Activated T-cell treated with anti-CD3 and anti-CD28 coated beads for 1 hour (primary cell): ENCODE data around the gene PEMT.

Source experiments
- DNase-seq: peaks from one replicate; pipeline ENCODE4 v3.0.0-alpha.2; 2020; ENCODE audit warnings: low read depth

The PEMT gene

DNA sequence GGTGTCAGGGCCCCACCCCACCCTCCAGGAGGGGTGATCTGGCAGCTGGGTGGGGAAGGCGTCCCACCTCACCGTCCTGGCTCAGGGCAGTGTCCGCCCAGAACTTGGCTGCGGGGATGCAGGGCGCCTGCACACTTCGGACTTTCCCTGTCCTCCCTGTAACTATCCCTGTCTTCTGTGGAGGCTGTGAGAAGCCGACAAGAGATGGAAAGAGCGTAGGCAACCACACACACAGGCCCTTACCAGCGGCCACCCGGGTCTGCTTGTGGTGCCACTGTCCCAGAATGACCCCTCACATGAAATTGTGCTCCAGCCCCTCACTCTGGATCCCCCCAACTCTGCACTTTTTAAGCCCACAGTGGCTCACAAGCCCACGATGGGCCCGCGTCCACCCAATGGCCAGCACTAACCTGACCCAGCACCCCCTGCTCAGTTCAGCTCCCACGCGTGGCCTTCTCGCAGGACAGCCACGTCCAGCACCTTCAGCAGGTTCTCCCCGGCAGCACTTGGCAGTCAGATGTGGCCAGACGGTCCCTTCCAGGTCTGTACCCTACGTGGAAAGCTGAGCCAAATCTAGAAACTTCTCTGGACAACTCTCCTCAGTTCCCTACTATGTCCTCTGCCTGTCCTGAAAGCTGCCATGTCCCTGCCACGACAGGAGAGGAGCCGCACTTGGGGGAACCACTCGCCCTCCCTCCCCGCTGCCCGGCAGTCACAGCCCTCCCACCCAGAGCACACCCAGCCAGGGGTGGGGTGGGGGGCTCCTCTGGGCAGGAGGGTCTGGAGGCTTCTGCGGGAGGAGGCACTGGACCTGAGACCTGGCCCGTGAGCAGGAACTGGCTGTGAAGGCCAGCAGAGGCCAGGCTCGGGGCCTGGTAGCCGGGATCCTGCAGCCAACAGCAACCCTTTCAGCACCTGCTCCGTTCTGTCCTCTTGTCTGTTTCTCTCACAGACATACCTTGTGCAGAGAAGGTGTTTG lies 38.0 kb downstream of the PEMT start:
- DNase-seq, result no peak

DNA sequence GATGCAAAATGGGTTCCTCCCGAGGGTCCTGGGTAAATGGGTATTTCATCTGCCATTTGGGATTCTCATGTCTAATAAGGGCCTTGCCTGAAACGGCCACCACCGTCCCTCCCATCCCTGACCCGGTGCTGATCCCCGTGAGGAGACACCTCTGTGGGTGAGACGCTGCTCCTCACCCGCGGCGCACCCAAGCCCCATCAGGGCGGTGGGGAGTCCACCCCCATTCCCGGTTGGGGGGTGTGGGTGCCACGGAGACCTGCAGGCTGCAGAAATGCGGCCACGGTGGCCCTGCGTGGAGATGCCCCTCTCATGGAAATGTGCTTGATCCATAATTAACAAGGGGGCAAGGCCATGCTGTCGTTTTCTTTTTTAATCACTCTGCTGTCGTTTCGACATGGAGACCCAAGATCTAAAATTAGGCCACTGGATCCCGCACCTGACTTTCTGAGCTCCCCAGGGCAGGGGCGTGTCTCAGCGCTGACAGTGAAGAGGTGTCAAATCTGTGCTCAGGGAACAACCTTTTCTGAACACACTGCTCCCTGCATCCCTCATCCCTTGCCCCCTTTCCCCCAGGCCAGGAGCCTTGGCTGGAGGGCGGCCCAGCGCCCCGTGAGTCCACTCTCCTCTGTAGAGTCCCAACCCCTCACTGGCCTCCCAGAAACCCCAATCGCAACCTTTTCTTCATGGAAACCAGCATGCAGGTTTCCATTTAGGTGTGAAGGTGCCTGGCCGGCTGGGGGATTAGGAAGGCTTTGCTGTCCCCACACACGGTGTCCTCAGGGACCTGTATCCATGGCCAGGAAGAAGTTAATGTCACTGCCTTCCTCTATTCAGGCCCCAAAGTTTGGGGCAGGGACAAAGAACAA lies 38.9 kb downstream of the PEMT start:
- DNase-seq, result no peak

DNA sequence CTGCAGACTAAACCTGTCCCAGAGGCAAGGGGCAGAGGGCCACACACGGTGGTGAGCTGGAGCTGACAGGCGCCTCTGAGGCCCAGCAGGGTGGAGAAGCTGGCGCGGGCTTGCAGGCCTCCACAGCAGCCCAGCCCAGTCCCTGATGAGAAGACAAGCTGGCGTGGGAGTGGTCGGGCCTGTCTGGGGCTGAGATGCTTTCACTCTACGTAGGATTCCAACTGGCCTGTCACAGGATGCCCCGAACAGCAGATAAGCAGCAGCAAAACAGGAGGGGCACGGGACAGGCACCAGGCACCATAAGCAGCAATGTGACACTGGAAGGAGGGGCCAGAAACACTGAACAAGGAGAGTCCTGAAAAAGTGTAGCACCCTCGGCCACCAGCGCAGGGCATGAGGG lies 40.1 kb downstream of the PEMT start:
- DNase-seq, result no peak

DNA sequence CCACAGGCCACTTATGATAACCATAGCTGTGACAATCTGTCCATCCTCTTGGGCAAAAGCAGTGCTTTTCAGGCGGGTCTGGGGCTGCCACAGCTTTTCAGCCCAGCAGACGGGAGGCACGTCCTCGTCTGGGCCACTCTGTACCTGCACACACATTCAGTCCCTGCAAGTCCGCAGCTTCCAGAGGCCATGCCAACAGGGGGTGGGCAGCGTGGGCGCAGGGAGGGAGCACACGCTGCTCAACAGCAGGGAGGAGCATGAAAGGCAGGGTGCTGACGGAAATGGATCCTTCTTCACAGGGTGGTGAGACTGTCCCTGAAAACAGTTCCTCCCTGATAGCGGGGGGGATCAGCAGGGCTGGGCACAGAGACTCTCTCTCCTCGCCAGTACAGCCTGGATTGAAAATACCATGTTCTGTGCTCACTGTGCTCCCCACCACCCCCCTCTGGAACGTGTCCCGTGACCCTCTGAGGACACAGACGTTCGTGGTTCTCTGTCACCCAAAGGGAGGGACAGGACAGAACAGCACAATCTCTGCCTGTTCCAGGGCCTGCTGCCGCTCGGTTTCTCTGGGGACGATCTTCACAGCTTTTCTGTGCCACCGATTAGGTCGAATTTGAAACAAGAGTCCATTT lies 41.7 kb downstream of the PEMT start:
- no peak for DNase-seq

DNA sequence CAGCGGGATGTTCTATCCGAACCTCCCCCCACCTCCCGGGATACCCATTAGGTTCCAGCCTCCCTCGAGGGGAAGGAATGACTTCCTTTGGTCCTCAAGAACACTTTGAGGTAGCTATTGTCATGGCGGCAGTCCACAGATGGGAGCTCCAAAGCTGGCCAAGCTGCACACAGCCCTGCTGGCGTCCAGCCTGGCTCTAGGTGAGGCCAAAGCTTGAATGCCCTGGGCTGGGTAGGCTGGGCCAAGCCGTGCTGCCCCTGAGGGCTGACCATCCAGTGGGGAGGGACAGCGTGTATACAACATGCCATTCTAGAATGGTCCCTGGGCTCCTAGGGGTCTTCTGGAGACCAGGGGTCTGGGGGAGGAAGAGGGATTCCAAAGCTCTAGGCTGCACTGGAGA lies 43.5 kb downstream of the PEMT start:
- DNase-seq, result no peak

DNA sequence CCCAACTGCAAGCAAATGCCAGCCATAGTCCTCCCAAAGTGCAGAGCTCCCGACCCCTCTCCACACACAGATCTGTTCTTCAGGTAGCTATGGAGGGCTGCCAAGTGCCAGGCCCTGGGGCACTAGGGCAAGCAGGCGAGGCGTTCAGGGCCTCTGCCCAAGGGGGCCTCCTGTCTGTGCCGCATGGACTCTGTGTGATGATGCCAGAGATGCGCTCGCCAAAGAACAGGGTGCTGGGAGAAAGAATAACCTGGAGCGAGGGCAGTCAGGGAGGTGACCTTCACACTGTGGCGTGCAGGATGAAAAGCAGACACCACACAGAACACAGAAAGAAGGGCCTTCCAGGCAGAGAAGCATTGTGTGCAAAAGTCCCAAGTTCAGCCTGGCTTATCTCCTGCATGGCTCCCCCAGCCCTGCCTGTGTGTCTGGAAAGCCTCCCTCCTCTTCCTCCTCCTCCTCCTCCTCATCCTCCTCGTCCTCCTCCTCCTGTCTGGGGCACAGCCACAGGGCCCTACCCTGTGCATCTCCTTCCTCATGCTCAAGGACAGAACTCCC lies 44.2 kb downstream of the PEMT start:
- no peak for DNase-seq

DNA sequence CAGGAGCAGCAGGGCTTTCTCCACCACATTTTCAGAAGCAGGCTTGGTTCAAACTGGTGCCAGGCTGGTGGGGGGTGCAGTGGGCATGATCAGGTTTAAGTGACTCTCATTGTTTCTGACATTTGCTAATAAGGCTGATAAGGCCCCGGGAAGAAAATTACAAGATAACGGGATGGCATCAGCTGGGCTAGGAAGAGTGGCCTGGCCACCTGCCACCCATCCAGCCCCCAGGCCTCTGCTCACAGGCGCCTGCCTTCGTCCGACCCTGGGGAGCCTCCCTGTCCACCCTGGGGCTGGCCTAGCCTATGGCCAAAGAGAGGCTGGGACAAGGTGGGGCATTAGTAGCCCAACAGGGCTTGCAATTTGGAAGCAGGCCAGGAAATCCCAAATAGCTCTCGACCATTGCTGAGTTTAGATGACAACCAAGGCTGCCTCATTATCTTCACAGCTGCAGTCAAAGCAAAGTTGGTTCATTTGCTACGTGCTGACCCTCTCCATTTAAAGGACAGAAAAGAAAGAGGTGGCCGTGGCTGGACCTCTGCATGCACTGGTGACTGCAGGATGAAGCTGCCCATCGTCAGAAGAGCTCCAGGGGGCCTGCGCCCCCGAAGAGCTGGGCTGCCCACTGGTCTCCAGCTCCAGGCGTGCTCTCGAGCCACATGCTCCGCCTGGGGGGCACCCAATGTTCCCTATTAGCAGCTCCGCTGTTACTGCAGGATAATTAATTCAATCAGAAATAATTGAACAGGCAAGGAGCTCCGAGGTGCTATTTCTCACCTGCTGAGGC lies 44.9 kb downstream of the PEMT start:
- no peak for DNase-seq

DNA sequence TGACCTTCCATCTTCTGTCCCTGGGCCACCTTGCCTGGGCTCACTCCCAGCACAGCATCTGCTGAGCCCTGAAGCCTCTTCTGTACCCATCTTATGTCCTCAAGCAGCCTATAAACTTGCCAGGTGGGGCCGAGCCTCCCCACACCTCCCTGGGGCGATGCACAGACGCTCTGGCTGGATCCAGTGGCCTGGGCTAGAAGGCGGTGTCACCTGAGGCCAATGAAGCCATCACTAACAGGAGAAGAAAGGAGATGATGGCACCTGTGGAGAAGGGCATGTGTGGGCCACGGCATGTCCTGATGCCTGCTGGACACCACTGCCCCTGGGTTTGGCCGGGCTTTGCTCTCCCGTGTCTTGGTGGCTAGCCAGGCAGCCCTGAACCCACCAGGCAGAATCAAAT lies 45.5 kb downstream of the PEMT start:
- DNase-seq, result no peak

DNA sequence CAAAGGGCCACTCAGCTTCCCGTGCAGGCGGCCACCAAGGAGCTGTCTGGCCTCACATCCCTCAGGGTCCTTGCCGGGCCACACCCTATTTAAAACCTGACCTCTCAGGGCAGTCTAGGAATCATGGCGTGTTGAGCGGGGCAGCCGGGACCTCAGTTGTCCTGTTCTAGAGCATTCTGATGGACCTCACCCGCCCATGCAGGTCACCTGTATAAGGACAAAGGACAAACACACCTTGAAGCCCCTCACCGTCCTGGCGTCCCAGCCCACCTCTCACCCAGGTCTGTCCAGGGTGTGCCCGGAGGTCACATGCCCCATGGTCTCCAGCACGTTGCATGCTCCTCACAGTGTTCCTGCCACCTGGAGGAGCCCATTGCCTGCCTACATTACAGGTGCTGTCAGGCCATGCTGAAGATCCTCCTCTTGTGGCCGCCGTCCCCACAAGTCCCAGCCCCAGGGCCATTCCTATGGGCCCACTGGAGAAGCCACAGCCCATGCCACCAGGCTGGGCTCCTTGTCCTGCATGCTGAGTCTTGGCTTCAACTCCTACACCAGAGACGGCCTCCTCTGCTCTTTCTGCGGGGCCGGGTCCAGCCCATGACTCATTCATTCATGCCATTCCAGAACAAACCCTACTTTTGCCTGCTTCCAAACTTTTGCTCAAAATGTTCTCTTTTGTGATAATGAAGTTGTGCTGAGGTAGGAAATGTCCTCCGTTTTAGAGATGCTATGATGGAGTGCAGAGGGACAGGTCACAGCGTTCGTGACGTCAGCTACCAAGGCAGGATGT lies 46.3 kb downstream of the PEMT start:
- no peak for DNase-seq

DNA sequence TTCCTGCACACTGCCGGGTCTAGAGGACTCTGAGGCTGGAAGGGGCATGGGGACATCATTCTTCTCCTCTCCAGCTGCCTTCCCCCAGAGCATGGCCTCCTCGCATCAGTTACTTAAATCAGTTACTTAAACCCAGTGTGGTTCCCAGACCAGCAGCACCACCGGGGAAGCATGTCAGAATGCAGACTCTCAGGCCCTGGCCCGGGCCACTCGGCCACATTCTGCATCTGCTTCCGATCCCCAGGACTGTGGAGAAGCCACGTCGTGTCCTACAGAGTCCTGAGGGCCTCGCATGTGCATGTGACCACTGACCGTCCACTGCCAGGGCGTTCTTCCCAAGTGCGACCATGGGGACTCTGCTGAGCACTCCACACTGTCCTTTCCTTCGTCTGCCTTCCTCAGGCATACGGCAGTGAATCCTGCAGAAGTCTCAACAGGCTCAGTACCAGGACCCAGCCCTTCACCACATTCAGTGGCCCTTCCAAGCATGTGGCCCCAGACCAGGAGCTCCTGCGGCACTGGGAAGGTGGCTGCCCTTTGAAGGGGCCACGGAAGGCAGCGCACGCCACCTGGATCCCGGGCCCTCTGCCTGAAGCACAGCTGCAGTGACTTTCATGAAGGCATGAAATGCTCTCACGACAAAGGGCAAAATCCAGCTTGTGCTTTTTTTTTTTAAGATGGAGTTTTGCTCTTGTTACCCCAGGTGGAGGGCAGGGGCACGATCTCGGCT lies 48.4 kb downstream of the PEMT start:
- DNase-seq, result no peak

DNA sequence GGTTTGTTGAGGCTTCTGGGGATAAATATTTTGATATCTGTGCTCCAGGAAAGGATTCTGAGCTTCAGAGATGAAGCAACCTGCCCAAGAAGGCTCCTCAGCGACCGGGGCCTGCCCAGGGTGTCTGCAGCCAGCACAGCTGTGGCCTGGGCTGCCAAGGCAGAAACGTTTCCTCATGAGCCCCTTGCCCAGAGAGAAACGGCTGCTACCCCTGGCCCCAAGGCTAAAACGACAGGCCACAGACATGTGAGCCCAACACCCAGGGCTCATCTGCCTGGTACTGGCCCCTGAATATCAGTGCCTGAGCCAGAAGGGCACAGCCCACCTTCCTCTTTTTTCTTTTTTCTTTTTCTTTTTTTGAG lies 49.9 kb downstream of the PEMT start:
- DNase-seq, result no peak

DNA sequence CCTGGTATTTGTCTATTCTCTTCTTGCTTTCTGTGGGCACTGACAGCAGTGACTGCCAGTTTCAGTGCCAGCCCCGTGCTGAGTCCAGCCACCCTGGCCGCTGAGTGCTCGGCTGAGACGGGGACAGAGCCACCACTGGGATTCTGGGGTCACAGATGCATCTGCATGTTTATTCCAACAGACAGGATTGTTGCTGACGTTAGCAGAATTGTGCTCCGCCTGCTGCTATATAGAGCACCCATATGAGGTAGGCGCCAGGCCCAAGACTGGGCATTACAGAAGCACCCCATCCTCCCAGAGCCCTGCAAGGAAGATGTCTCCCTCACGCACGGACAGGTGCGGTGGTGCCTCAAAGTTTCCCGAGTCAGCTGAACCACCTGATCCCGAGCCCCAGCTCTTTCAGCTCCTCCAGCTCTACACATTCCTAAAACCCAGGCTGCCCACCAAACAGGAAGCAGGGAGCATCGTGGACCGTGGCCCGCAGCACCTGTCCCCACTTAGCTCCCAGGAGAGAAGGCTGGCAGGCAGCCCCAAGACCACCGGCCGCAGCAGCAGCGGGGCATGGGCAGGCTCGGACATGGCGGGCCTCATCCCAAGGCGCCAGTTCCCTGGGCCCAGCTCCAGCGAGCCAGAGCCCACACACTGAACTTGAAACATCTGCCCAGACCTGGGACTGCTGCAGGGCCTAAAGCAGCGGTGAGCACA lies 50.4 kb downstream of the PEMT start:
- no peak for DNase-seq

DNA sequence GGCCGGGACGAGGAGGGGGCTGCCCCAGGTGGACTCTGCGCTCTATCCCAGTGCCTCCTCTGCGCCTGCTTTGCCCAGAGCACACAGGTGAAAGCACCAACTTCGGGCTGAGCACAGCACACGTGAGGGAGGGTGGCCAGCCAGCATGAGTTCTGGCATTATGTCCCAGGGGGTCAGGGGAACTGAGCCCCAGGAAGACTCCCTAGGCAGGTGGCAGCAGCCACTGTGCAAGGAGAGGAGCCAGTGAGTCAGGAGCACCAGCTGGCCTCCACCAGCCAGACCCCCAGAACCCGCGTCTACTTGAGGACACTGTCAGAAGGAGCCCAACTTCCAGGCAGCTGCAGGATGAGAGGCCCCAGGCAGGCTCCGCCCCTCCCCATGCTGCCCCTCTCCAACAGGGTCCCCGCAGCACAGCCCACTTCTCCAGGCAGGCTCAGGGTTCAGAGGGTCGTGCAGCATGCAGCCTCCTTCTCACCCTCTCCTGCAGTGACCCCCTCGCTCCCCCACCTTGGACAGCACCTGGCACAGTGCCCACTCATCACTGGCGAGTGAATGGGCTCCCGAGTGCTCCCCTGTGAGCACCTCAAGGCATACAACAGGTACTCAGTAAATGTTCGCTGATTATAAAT lies 51.1 kb downstream of the PEMT start:
- no peak for DNase-seq

DNA sequence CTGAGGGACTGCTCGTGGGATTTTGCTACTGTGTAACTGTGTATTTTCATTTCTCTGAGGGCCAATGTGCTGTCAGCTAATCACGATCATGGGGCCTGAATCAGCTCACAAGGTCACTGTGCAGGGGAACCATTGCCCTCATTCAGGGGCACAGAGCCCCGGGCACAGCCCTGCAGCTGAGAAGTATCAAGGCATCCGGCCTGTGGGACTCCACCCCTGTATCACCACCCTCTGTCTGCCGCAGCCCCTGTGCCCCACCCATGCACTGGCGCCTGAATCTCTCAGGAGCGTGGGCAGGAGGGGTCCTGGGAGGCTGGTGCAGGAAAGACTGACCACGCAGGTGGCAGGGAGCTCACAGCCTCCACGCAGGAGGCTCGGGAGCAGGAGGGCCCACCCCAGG lies 51.9 kb downstream of the PEMT start:
- no peak for DNase-seq

DNA sequence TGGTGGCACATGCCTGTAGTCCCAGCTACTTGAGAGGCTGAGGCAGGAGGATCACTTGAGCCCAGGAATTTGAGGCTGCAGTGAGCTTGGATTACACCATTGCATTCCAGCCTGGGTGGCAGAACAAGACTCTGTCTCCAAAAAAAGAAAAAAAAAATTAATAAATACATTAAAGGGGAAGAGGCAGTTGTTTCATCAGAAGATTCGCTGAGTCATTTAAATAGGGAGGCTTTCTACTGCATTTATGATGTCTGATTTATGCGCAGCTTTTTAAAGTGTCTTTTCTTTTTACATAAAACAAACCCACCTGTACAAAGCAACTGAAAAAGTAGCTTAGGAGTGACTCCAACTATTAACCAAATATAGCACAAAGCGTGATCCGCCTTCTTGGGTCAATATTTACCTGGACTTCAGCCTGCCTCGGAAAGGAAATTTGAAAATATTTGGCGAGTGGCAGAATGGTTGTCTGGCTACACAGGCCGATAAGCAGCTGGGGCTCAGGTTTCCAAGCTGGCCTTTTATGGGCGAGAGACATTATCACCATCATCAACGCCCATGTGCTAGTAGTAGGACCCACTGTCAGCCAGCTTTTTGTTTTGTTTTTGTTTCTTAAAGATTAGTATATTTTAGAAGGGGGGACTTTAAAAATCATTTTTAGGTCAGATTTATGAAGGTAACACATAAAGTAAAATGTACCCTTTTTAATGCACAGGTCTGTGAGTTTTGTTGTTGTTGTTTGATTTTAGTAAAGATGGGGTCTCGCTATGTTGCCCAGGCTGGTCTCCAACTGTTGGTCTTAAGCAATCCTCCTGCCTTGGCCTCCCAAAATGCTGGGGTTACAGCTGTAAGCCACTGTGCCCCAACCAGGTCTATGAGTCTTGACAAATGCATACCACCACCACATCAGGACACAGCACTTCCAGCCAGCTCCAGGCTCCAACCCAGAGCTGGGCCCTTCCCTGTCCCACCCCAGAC lies 52.8 kb downstream of the PEMT start:
- no peak for DNase-seq

DNA sequence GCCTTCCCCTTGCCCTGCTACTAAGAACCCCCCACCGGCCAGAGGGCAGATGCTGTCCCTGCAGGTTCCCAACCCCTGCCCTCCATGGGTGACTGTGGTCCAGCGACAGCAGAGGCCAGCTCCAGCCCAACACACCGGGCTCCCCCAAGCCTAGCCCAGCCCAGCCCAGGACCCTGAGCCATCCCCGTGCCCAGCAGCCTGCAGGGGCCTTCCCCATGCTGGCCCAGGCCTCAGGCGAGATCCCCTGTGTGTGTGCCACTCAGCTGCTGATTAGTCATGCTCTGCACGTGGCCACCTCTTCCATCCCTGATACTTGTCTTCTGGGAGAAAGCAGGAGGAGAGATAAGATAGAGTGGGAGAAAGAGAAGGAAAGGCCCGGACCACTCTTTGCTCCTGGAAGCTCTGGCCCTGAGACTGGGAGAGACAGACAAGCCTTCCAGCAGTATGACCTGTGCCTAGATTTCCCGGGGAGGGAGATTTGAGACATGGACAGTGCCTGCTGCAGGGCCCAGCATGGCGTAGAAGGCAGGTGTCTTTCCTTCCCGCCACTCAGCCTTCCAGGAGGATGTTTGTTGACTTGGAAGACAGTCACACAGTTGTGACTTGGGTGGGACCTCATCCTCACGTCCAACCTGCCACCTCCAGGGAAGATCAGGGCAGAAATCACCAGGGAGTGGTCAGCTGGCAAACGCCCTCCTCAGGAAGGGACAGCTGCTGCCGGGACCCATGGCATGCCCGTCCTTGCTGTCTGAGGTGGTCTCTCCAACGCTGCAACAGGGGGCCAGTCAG lies 54.0 kb downstream of the PEMT start:
- DNase-seq, result no peak

DNA sequence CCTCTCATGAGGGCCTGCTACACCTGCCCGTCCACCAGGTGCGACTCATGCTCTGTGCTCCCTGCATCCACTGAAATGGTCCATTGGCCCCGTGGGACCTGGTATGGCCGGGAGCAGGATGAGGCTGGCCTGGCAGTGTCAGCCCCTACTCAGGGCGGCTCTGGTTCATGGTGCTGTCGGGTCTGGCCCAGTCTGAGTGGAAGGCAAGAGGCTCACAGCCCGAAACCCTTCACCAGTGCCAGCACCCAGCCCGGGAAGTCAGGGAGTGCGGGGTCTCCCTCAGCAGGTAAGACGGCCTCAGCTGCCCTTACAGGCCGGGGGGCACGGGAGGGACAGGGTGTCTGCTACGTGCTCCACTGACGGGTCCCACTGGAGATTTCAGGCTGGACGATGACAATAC lies 54.8 kb downstream of the PEMT start:
- no peak for DNase-seq
